ENCODE data around the gene LRIG1.

LRIG1 gene

DNA sequence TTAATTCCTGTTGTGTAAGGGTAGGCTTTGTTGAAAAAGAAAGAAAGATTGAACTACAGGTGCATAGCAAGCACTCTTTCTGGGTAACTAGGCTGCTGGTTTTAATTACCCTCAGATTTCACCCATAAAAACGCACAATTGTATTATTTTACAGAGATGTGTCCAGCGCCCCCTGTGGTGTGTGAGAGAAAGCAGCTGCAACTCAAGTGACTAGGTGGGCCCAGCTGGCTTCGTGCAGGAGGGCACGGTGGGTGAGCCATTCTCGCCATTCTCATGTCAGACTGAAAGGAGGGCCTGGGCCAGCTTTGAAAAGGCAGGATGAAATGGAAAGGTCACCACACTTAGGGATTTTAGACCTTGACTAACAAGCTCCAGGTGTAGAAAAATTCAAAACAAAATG, 122.6 kb downstream of the LRIG1 start:
- no peak for ATAC-seq
- H3K27ac Mint-ChIP-seq, result peak overlapping the region in 1 of 2 donors; percentile 84

DNA sequence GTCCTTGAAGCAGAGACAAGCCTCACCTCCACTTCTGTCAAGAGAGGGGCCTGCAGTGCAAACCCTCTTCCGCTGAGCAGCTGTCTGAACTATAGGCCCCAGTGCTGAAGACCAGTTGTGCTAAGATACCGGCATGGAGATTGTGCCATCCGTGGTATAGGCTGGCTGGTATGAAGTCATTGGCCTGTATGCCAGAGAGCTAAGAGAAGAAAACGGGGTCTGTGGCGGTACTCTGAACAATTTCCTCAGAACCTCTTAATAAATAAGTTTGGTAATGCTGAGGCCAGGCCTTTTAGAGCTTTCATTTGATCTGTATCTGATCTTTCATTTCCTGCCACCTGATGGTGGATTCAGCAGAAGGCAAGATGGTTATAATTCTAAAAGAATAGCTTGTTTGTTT, 123.0 kb downstream of the LRIG1 start:
- no peaks in the 10 kb centered on the region for H3K9me3 Mint-ChIP-seq
- H3K4me3 Mint-ChIP-seq, result no peak overlapping the region
- H3K27me3 Mint-ChIP-seq, result no peaks in the 10 kb centered on the region
- no peak for ATAC-seq
- no peak for DNase-seq
- peak overlapping the region in 1 of 2 donors; percentile 84 for H3K27ac Mint-ChIP-seq
- H3K4me1 Mint-ChIP-seq, result peaks cover 8% of the 10 kb centered on the region

More for the DNA sequence above, 122.6 kb downstream of the LRIG1 start:
- Mint-ChIP-seq H3K4me3 (no peak overlapping the region), H3K9me3 (peaks cover 0 to 2% of the 10 kb centered on the region in 2 donors), H3K27me3 (no peaks in the 10 kb centered on the region), H3K4me1 (peaks cover 8% of the 10 kb centered on the region)
- DNase-seq, result no peak

DNA sequence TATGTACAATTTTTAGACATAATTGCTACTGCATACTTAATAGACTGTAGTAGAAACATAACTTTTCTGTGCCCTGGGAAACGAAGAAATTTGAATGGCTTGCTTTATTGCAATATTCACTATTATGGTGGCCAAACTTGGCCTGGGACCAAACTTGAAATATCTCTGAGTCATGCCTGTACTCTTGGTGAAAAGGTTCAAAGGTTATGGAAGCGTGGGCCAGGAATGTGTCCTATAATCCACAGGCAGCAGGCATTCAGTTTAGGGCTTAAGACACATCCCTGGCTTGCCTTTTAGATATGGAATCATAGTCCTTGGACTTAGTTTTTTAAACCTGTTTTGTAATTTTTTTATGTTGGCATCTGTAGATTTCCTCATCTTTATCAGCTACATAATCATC, 124.3 kb downstream of the LRIG1 start:
- H3K27ac Mint-ChIP-seq, result no peak overlapping the region
- DNase-seq (no peak), ATAC-seq (no peak)
- no peaks in the 10 kb centered on the region for H3K9me3 Mint-ChIP-seq
- H3K4me3 Mint-ChIP-seq, result no peak overlapping the region
- H3K4me1 Mint-ChIP-seq, result peaks cover 8% of the 10 kb centered on the region
- H3K27me3 Mint-ChIP-seq, result no peaks in the 10 kb centered on the region

DNA sequence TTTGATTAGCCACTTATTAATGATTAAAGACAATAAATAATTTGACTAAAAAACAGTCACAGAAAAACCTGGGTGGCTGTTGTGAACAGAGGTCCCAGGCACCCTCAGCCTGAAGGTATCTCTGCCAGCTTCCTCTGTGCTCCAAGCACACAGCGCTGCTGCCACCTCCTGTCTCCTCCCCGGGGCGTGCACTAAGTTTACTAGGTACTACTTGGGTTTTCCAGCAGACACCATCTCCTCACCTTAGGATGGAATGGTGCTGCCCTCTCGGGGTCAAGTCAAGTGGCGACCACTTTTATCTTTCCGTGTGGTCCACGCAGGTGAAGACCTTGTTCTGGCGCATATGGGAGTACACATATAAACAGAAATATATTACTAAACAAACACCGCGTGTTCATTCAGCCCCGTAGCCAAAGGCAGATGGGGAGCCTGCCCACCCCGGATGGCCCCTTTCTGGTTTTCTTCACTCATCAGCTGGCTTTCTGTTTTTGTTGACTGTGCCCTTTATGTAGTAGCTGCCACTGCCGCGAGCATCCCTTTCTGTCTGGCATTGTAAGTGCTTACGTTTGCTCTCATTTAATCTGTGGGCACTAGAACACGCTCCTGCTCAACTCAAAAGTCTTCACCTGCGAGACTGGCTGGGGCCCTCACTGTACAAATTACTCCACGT, 128.0 kb downstream of the LRIG1 start:
- H3K4me1 Mint-ChIP-seq, result peaks cover 2% of the 10 kb centered on the region
- H3K9me3 Mint-ChIP-seq, result no peaks in the 10 kb centered on the region
- no peaks in the 10 kb centered on the region for H3K27me3 Mint-ChIP-seq
- no peak overlapping the region for H3K4me3 Mint-ChIP-seq
- no peak for DNase-seq
- H3K27ac Mint-ChIP-seq, result no peak overlapping the region
- peak; percentile 73 for ATAC-seq

DNA sequence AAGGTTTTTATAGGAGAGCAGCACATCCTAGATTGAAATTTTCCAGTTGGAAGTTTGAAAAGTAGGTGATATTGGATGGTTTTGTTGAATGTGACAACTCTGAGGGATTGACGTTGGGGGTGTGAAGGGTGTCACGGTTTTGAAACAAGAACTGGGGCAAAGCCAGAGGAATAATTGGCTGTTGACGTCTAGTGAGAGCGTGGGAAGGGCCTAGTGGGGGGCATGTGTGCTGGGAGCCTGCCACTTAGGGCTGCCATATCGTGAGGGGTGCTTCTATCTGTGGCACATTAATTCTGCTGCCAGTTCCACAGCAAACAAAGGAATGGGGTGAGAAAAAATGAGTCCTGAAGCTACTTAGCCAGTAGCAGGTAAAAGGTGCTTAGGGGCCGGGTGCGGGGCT, 129.4 kb downstream of the LRIG1 start:
- Mint-ChIP-seq H3K27me3 (no peaks in the 10 kb centered on the region), H3K4me1 (no peaks in the 10 kb centered on the region), H3K27ac (peak overlapping the region in 1 of 2 donors; percentile 50), H3K9me3 (no peaks in the 10 kb centered on the region), H3K4me3 (no peak overlapping the region)
- no peak for DNase-seq
- no peak for ATAC-seq

DNA sequence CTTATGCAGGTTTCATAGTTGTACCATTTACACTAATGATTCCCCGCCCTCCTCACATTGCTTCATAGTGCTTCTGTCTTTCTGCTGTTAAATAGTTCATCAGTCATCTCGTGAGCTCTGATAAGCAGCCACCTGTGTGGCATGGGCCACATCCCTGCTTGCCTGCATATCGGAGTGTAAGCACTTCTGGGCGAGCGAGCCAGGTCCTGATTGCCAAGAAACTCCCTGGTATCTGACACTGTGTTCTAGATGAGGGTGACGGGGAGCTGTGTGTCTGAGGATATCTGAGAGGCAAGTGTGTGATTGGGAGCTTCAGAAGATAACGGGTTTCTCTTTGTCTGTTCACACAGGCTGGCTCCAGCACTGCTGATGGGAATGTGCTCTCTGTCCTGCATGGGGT, 130.6 kb downstream of the LRIG1 start:
- no peaks in the 10 kb centered on the region for H3K4me1 Mint-ChIP-seq
- ATAC-seq, result no peak
- H3K27ac Mint-ChIP-seq, result peak overlapping the region in 1 of 2 donors; percentile 84
- DNase-seq, result no peak
- no peak overlapping the region for H3K4me3 Mint-ChIP-seq
- H3K27me3 Mint-ChIP-seq, result no peaks in the 10 kb centered on the region
- H3K9me3 Mint-ChIP-seq, result no peaks in the 10 kb centered on the region

DNA sequence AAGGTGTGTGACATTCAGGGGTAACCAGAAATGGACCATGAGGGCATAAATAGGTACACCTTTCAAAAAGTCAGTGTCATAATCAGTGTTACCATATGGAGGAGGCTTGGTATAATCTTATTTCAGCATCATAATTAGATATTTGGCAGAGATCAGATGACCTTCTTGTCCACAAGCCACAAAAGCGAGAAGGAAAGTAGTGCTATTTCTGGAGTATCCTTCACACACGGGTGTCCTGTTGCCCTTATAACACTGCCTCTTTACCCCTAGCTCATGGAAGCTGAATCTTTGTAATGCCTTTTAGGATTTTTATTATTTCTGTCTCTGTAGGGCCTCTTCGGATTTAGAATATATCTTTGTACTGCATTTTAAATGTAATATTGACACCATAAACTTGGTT, 132.8 kb downstream of the LRIG1 start:
- no peak for ATAC-seq
- Mint-ChIP-seq H3K9me3 (no peaks in the 10 kb centered on the region), H3K27ac (no peak overlapping the region), H3K27me3 (no peaks in the 10 kb centered on the region), H3K4me1 (no peaks in the 10 kb centered on the region), H3K4me3 (no peak overlapping the region)
- DNase-seq, result no peak

DNA sequence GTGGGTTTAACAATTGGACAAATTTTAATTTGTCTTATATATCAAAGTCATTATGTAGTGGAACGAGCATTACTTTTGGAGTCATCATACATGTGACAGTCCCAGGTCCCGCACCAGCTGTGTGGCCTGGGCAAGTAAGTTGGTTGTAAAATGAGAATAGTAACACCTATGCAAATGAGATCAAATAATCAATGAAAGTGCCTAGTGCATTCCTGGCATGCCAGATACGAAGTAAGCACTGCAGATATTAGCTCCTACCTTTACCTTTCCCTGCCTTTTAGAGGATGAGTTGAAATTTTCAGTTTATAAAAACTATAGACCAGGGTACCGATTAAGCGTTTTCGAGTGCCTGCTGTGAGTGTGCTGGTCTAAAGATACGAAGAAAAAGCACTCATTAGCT, 134.1 kb downstream of the LRIG1 start:
- Mint-ChIP-seq H3K4me3 (no peak overlapping the region), H3K27me3 (no peaks in the 10 kb centered on the region), H3K4me1 (no peaks in the 10 kb centered on the region), H3K27ac (no peak overlapping the region), H3K9me3 (no peaks in the 10 kb centered on the region)
- no peak for ATAC-seq
- DNase-seq, result no peak

DNA sequence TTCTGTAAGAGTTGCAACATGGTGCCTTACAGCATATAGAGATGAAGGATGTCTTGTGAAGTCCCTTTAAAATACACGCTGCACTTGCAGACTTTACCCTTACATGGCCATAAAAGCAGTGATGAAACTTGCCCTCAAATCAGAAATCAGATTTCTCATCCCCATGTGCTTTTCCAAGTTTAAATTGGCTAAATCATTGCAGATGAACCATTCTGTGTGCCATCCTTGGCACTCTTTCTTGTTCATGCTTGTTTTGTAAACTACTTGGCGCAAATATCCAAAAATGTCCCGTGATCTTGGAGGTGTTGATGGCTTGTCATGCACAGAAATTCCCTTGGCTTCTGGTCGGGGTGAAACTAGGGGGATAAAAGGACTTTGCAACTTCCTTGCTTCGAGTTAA, 135.7 kb downstream of the LRIG1 start:
- DNase-seq, result no peak
- no peaks in the 10 kb centered on the region for H3K27me3 Mint-ChIP-seq
- H3K27ac Mint-ChIP-seq, result no peak overlapping the region
- H3K4me1 Mint-ChIP-seq, result no peaks in the 10 kb centered on the region
- ATAC-seq, result no peak
- H3K4me3 Mint-ChIP-seq, result no peak overlapping the region
- no peaks in the 10 kb centered on the region for H3K9me3 Mint-ChIP-seq

DNA sequence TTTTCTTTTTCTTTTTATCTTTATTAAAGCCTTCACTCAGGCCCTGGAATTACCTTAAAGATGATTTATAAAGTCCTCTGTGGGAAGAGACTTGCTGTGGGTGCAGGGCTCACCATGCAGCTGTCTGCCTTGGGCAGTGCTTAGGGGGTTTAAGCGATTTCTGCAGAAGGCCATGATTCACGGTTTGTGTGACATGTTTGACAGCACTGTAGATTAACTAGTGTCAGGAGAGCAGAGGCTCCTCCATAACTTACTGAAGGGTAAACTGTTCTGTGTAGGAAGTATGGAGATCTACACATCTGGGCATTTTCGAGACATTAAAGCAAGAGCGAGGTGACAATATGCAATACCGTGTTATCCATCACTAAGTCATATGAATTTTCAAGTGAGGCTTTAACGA, 137.7 kb downstream of the LRIG1 start:
- H3K9me3 Mint-ChIP-seq, result no peaks in the 10 kb centered on the region
- H3K27me3 Mint-ChIP-seq, result no peaks in the 10 kb centered on the region
- DNase-seq, result no peak
- H3K27ac Mint-ChIP-seq, result no peak overlapping the region
- no peak for ATAC-seq
- no peaks in the 10 kb centered on the region for H3K4me1 Mint-ChIP-seq
- no peak overlapping the region for H3K4me3 Mint-ChIP-seq

DNA sequence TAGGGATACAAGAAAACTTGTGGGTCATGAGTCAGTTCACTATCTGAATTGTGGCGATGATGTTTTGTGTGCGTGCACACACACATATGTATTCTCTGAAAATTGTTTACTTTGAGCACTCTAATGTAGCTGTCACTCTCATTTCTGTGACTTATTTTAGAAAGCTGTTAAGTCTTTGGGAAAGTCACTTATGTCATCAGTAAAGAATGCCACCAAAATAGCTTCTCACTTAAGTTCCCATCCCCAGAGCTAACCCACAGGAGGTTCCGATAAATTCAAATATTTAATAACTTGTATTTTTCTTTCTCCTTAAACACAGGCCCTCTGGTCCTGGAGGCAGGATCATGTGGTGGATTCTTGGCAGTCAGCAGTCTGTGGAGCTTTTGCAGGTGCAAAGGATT, 138.3 kb downstream of the LRIG1 start:
- ATAC-seq, result no peak
- no peak overlapping the region for H3K4me3 Mint-ChIP-seq
- peak overlapping the region in 1 of 2 donors; percentile 67 for H3K27ac Mint-ChIP-seq
- no peak for DNase-seq
- H3K4me1 Mint-ChIP-seq, result no peaks in the 10 kb centered on the region
- no peaks in the 10 kb centered on the region for H3K27me3 Mint-ChIP-seq
- no peaks in the 10 kb centered on the region for H3K9me3 Mint-ChIP-seq

DNA sequence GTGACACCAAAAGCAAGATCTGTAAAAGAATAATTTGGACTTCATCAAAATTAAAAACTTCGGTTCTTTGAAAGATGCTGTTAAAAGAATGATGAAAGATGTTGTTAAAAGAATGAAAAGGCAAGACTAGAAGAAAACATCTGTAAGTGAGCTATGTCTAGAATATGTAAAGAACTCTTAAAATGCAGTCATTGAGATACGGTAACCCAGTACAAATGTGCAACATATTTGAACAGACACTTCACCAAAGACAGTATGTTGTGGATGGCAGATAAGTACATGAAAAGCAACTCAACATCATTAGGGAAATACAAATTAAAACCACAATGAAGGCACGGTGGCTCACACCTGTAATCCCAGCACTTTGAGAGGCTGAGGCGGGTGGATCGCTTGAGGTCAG, 139.5 kb downstream of the LRIG1 start:
- H3K27ac Mint-ChIP-seq, result no peak overlapping the region
- H3K27me3 Mint-ChIP-seq, result no peaks in the 10 kb centered on the region
- no peaks in the 10 kb centered on the region for H3K9me3 Mint-ChIP-seq
- no peak overlapping the region for H3K4me3 Mint-ChIP-seq
- DNase-seq (no peak), ATAC-seq (no peak)
- no peaks in the 10 kb centered on the region for H3K4me1 Mint-ChIP-seq

DNA sequence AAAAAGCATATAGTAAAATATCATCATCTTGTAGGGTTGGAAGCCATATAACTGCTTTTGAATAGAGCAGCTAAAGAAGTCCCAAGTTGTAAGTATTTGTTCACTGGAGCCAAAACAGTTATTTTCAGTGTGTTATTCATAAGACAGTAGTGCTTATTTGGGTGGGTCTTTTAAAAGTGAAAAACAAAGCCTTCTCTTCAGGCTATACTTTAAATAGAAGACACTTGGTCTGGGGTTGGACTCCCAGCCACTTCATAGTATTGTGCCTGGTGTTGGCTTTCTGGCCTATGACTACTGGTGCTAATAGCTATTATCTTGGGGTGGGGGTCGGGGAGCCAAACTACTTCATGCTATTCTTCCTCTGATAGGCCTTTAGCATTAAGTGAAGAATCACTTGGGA, 144.8 kb downstream of the LRIG1 start:
- Mint-ChIP-seq H3K4me3 (no peak overlapping the region), H3K27me3 (no peaks in the 10 kb centered on the region), H3K27ac (no peak overlapping the region), H3K9me3 (no peaks in the 10 kb centered on the region), H3K4me1 (peaks cover 13% of the 10 kb centered on the region)
- DNase-seq (no peak), ATAC-seq (no peak)

DNA sequence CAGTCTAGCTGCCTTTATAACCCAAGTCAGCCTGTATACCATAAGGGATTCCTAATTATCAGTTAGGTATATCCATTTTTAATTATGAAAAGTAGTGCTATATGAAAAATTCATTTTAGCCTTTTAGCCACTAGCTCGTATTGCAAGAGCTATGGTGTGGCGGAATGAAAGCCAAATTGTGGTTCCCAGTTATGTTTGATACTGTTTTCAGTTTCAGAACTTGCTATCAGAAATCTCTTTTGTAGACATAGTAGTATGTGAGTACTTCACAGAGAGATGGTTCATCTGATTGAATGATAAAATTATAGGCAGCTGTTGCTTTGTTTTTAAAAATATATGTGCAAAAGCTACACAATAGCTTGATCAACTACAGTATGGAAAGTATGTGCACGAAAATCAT, 145.4 kb downstream of the LRIG1 start:
- H3K27me3 Mint-ChIP-seq, result no peaks in the 10 kb centered on the region
- peaks cover 13% of the 10 kb centered on the region for H3K4me1 Mint-ChIP-seq
- peak; percentile 71 for ATAC-seq
- no peak overlapping the region for H3K27ac Mint-ChIP-seq
- no peaks in the 10 kb centered on the region for H3K9me3 Mint-ChIP-seq
- no peak overlapping the region for H3K4me3 Mint-ChIP-seq
- no peak for DNase-seq

DNA sequence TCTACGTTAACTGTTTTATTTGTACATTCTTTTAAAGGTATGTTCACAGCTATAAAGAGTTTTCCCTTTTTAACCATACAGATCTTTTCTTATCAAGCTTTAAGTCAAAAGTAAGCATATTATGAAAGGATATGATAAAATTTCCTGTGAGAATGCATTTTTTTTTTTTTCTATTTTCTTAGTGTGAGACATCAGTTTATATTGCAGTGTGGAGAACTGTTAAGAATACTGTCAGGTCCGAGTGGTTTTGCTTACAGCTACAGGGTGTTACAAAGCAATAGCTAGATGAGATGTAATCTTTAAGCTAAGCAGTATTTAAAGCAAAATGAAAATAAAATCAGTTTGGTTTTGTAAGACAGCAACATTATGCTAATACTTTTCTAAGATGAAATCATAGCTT, 146.8 kb downstream of the LRIG1 start:
- Mint-ChIP-seq H3K4me3 (no peak overlapping the region), H3K27me3 (no peaks in the 10 kb centered on the region), H3K9me3 (no peaks in the 10 kb centered on the region), H3K27ac (no peak overlapping the region), H3K4me1 (peaks cover 13% of the 10 kb centered on the region)
- ATAC-seq (no peak), DNase-seq (no peak)

DNA sequence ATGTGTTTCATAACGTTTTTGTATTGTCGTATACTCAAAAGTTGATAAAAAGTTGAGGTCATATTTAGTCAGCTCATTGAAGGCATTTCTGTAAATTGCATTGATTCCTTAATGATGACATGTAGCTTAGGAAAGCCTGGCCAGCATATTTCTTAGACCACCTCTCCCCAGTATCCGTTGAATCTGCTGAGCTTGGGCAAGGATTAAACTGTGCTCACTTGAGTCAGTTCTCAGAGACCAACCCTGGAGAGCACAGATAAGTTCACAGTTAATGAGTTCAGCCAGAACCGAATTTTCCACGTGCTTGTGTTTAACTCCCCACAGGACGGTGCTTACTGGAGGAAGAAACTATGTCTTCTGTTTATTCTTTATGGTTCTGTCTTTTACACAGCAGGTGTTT, 147.3 kb downstream of the LRIG1 start:
- no peaks in the 10 kb centered on the region for H3K9me3 Mint-ChIP-seq

DNA sequence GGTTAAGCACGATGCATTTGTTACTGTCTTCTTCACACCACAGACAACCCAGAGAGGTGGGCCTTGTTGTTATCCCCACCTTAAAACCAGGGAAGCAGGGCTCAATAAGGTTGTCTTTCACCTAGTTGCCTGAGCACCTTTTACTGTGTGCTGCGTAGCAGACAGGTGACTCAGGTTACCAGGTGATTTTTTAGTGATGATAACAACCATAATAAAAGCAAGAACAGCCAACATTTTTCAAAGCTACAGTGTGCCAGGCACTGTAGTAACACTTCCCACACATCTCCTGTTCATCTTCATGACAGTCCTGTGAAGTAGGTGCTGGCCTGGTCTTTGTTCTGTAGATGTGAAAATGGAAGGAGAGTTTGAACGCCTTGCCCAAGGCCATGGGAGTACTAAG, 147.8 kb downstream of the LRIG1 start:
- Mint-ChIP-seq H3K9me3 (no peaks in the 10 kb centered on the region), H3K27ac (no peak overlapping the region), H3K4me3 (no peak overlapping the region), H3K4me1 (peaks cover 13% of the 10 kb centered on the region), H3K27me3 (no peaks in the 10 kb centered on the region)
- no peak for DNase-seq
- no peak for ATAC-seq

More for the DNA sequence above, 147.3 kb downstream of the LRIG1 start:
- ATAC-seq, result no peak
- Mint-ChIP-seq H3K4me3 (no peak overlapping the region), H3K27ac (no peak overlapping the region), H3K27me3 (no peaks in the 10 kb centered on the region), H3K4me1 (peaks cover 13% of the 10 kb centered on the region)
- no peak for DNase-seq

Measured in stimulated activated naive CD8-positive, alpha-beta T cell treated with anti-CD3 and anti-CD28 coated beads, Interleukin-15, amount 100 ng/mL, for 72 hours (primary cell).